OCI-LY1 (cell line): Measurements from ENCODE around the gene SLC4A7.

Source experiments
- H2AFZ ChIP-seq: fragments of 200-600 bp; sonication (generic), shearing (Covaris generic); 2 replicates; pipeline ENCODE4 v1.6.0; 2014; ENCODE audit warnings: antibody characterized with exemption, mild to moderate bottlenecking, low read length
- H3F3A ChIP-seq: fragments of 200-600 bp; sonication (generic), shearing (Covaris generic); 2 replicates; pipeline ENCODE4 v1.6.0; 2014; ENCODE audit warnings: mild to moderate bottlenecking, antibody characterized with exemption, low read length, moderate library complexity; ENCODE audit not compliant: insufficient read depth
- H3K27ac ChIP-seq: fragments of 200-600 bp; sonication (generic); 2 replicates; pipeline ENCODE4 v1.5.1; 2014; ENCODE audit warnings: low read length, mixed run types, mild to moderate bottlenecking, low read depth; ENCODE audit not compliant: poor library complexity, severe bottlenecking
- H3K27me3 ChIP-seq: fragments of 200-600 bp; sonication (generic); 2 replicates; pipeline ENCODE4 v1.6.0; 2014; ENCODE audit warnings: antibody characterized with exemption, mild to moderate bottlenecking, low read length, moderate library complexity; ENCODE audit not compliant: insufficient read depth
- H3K36me3 ChIP-seq: fragments of 200-600 bp; sonication (generic); 2 replicates; pipeline ENCODE4 v1.6.1; 2014; ENCODE audit warnings: mild to moderate bottlenecking, antibody characterized with exemption, low read length, moderate library complexity, mixed read lengths; ENCODE audit not compliant: insufficient read depth
- H3K4me1 ChIP-seq: fragments of 200-600 bp; sonication (generic); 2 replicates; pipeline ENCODE4 v1.5.1; 2014; ENCODE audit warnings: mild to moderate bottlenecking, low read length, moderate library complexity; ENCODE audit not compliant: insufficient read depth, severe bottlenecking
- H3K4me2 ChIP-seq: fragments of 200-600 bp; sonication (generic), shearing (Covaris generic); 2 replicates; pipeline ENCODE4 v1.6.1; 2014; ENCODE audit warnings: low read length
- H3K4me3 ChIP-seq: fragments of 200-600 bp; sonication (generic); 2 replicates; pipeline ENCODE4 v1.5.1; 2014; ENCODE audit warnings: low read length, low read depth, mild to moderate bottlenecking, mixed read lengths; ENCODE audit not compliant: poor library complexity, severe bottlenecking
- H3K79me2 ChIP-seq: fragments of 200-600 bp; shearing (Covaris generic); 2 replicates; pipeline ENCODE4 v1.6.1; 2016; ENCODE audit warnings: mixed run types, low read length, mixed read lengths; ENCODE audit not compliant: insufficient read depth
- H3K9ac ChIP-seq: fragments of 200-600 bp; sonication (generic), shearing (Covaris generic); 2 replicates; pipeline ENCODE4 v1.6.1; 2014; ENCODE audit warnings: mild to moderate bottlenecking, low read length, mixed read lengths
- H3K9me2 ChIP-seq: fragments of 200-600 bp; sonication (generic), shearing (Covaris generic); 2 replicates; pipeline ENCODE4 v1.6.1; 2014; ENCODE audit warnings: low read depth, mild to moderate bottlenecking, low read length, mixed read lengths
- H3K9me3 ChIP-seq: fragments of 200-600 bp; shearing (Covaris generic); 2 replicates; pipeline ENCODE4 v1.6.1; 2014; ENCODE audit warnings: low read length, mixed read lengths
- H4K20me1 ChIP-seq: fragments of 200-600 bp; sonication (generic), shearing (Covaris generic); 2 replicates; pipeline ENCODE4 v1.6.0; 2016; ENCODE audit warnings: mild to moderate bottlenecking, low read length; ENCODE audit not compliant: insufficient read depth
- CTCF ChIP-seq: fragments of 200-600 bp; sonication (generic), shearing (Covaris generic); IDR thresholded peaks from 2 replicates; pipeline ENCODE4 v1.5.1; 2017; ENCODE audit warnings: mild to moderate bottlenecking, antibody characterized with exemption, low read length, moderate library complexity, mixed read lengths
- EZH2 ChIP-seq: fragments of 200-600 bp; sonication (generic), shearing (Covaris generic); IDR thresholded peaks from 2 replicates; pipeline ENCODE4 v1.8.0; 2017; ENCODE audit warnings: borderline replicate concordance, mixed run types, mild to moderate bottlenecking, antibody characterized with exemption, low read length, moderate library complexity, mixed read lengths

The SLC4A7 gene

GRCh38 chr3:27376109-27376772 is 107.9 kb downstream of the SLC4A7 start:
- no peaks in the 10 kb centered on the region for H3K4me1 ChIP-seq
- no peaks in the 10 kb centered on the region for H3K79me2 ChIP-seq
- no peak overlapping the region for H3K4me2 ChIP-seq
- H3F3A ChIP-seq, result no peaks in the 10 kb centered on the region
- no peaks in the 10 kb centered on the region for H4K20me1 ChIP-seq
- no peaks in the 10 kb centered on the region for H3K27me3 ChIP-seq
- no peaks in the 10 kb centered on the region for H3K9me2 ChIP-seq
- no peak overlapping the region for H2AFZ ChIP-seq
- peaks cover 13% of the 10 kb centered on the region; the same call in 1 of the 2 replicates for H3K36me3 ChIP-seq
- no peaks in the 10 kb centered on the region for H3K9me3 ChIP-seq
- H3K4me3 ChIP-seq, result no peak overlapping the region
- H3K27ac ChIP-seq, result no peak overlapping the region
- no peak overlapping the region for H3K9ac ChIP-seq
- no peak for TF ChIP-seq CTCF
- no peak for TF ChIP-seq EZH2

- peaks cover 8% of the 10 kb centered on the region for H3K4me1 ChIP-seq
- no peaks in the 10 kb centered on the region for H3K9me2 ChIP-seq
- H3K36me3 ChIP-seq, result no peaks in the 10 kb centered on the region
- no peaks in the 10 kb centered on the region for H3K9me3 ChIP-seq
- H3K27me3 ChIP-seq, result no peaks in the 10 kb centered on the region
- H3K27ac ChIP-seq, result no peak within 1 kb of the TSS
- no peaks in the 10 kb centered on the region for H4K20me1 ChIP-seq
- no peaks in the 10 kb centered on the region for H3F3A ChIP-seq
- TF ChIP-seq EZH2, result no peak
- no peak within 1 kb of the TSS for H2AFZ ChIP-seq
- peak within 1 kb of the TSS; percentile 21; the same call in 1 of the 2 replicates for H3K9ac ChIP-seq
- peak within 1 kb of the TSS; percentile 75 for H3K4me2 ChIP-seq
- peak within 1 kb of the TSS; percentile 65 for H3K4me3 ChIP-seq
- H3K79me2 ChIP-seq, result no peaks in the 10 kb centered on the region
These were observed 115.2 kb downstream of the SLC4A7 start, which contains the start of gene NEK10 for GRCh38 chr3:27368831-27369607. Gene NEK10, minus strand, starts transcription at chr3:27369383. Its CDS starts 16,501 bp downstream, at chr3:27352882.

GRCh38 chr3:27366062-27366591 is 118.1 kb downstream of the SLC4A7 start:
- H3K4me1 ChIP-seq, result peaks cover 8% of the 10 kb centered on the region
- no peaks in the 10 kb centered on the region for H3K9me3 ChIP-seq
- no peak overlapping the region for H3K27ac ChIP-seq
- no peak overlapping the region for H3K4me2 ChIP-seq
- no peak overlapping the region for H2AFZ ChIP-seq
- H3K9me2 ChIP-seq, result no peaks in the 10 kb centered on the region
- H3K36me3 ChIP-seq, result no peaks in the 10 kb centered on the region
- no peaks in the 10 kb centered on the region for H3K79me2 ChIP-seq
- no peaks in the 10 kb centered on the region for H3K27me3 ChIP-seq
- no peaks in the 10 kb centered on the region for H3F3A ChIP-seq
- no peak overlapping the region for H3K4me3 ChIP-seq
- H3K9ac ChIP-seq, result no peak overlapping the region
- H4K20me1 ChIP-seq, result no peaks in the 10 kb centered on the region
- TF ChIP-seq EZH2, result no peak
- no peak for TF ChIP-seq CTCF
